Panc1 (cell line): ENCODE measurements around the gene ERICH6B. TPM values are rescaled to one million over a fixed set of nuclear protein-coding genes. Genes with fewer than 3 reads are reported as not detected.

Experiments used
- ATAC-seq: fragments of 200-7000 bp; cut with Tn5 transposase; 2 replicates; pipeline ENCODE4 v1.9.1; 2020; ENCODE audit warnings: mild to moderate bottlenecking, moderate library complexity
- BruUV-seq: library from RNA; stranded (reverse); fragments of 400-500 nt; replicated peaks from 2 replicates; lab custom pipeline; 2021; lab: Mats Ljungman, UMichigan
- CTCF ChIA-PET: fragments of 300-600 bp; sonication (Branson Sonifier 250); formaldehyde crosslinking; loops from one replicate; lab custom pipeline; 2022; ENCODE audit warnings: antibody characterized with exemption; lab: Charles Lee
- POLR2A ChIA-PET: fragments of 300-600 bp; sonication (Branson Sonifier 250); formaldehyde crosslinking; loops from one replicate; lab custom pipeline; 2022; ENCODE audit warnings: antibody characterized with exemption; lab: Charles Lee
- DNase-seq: peaks from one replicate; pipeline ENCODE4 v3.0.0-alpha.2; 2010; ENCODE audit warnings: low read depth, low spot score
- H3K27ac ChIP-seq: 2 replicates; pipeline ENCODE4 v1.5.1; 2011; ENCODE audit warnings: mild to moderate bottlenecking, low read length, inconsistent platforms
- H3K27me3 ChIP-seq: fragments of 200-500 bp; sonication (Bioruptor generic); 2 replicates; pipeline ENCODE4 v1.6.0; 2014; ENCODE audit warnings: low read length, inconsistent platforms; ENCODE audit not compliant: control insufficient read depth, insufficient read depth
- H3K36me3 ChIP-seq: fragments of 200-500 bp; sonication (Bioruptor generic); 2 replicates; pipeline ENCODE4 v1.5.1; 2014; ENCODE audit warnings: inconsistent platforms, mild to moderate bottlenecking, low read length, moderate library complexity; ENCODE audit not compliant: control insufficient read depth, insufficient read depth
- H3K4me1 ChIP-seq: 2 replicates; pipeline ENCODE4 v1.5.1; 2011; ENCODE audit warnings: inconsistent platforms, mild to moderate bottlenecking, low read length, moderate library complexity; ENCODE audit not compliant: control insufficient read depth, insufficient read depth
- H3K4me3 ChIP-seq, 2 experiments: 2 replicates each; pipeline ENCODE4 v1.5.1; 2011 to 2012; ENCODE audit warnings: low read depth in 2 of 2, low read length in 2 of 2, mild to moderate bottlenecking in 2 of 2, inconsistent platforms in 1 of 2, moderate library complexity in 1 of 2
- H3K9me3 ChIP-seq: fragments of 200-500 bp; sonication (Bioruptor generic); 2 replicates; pipeline ENCODE4 v1.5.1; 2014; ENCODE audit warnings: low read depth, mild to moderate bottlenecking, inconsistent platforms, low read length, moderate library complexity; ENCODE audit not compliant: control insufficient read depth, insufficient read depth
- POLR2AphosphoS5 ChIP-seq: IDR thresholded peaks from 2 replicates; pipeline ENCODE4 v1.6.1; 2012; ENCODE audit warnings: mild to moderate bottlenecking, low read depth, low read length, moderate library complexity
- SIN3A ChIP-seq: IDR thresholded peaks from 2 replicates; pipeline ENCODE4 v1.6.1; 2012; ENCODE audit warnings: low read depth, mild to moderate bottlenecking, low read length, moderate library complexity, borderline replicate concordance; ENCODE audit not compliant: insufficient read depth
- TCF7L2 ChIP-seq: IDR thresholded peaks from 2 replicates; pipeline ENCODE4 v1.6.1; 2011; ENCODE audit warnings: mild to moderate bottlenecking, low read depth, low read length, inconsistent platforms
- in situ Hi-C: cut with HindIII; loops from 2 replicates; pipeline ENCODE4 v1.10.0; 2016; ENCODE audit warnings: low sequenced_read_pairs, low pct_unique_long_range_greater_than_20kb
- intact Hi-C: fragments of 100-400 bp; cut with micrococcal nuclease; formaldehyde crosslinking; loops from one replicate; pipeline ENCODE4 v1.10.0; 2022; ENCODE audit not compliant: unreplicated experiment
- total RNA-seq: library from RNA; stranded (reverse); gene quantifications from one replicate; pipeline ENCODE4 v1.2.1, GENCODE V29; 2021; ENCODE audit not compliant: unreplicated experiment
- TF ChIP-seq, protein P1 (sequence below), 2 experiments: IDR thresholded peaks; 2 replicates each; pipeline ENCODE4 v1.6.1; 2011 to 2012; ENCODE audit warnings: low read depth in 2 of 2, control low read depth in 1 of 2, low read length in 1 of 2, mild to moderate bottlenecking in 1 of 2, moderate library complexity in 1 of 2; ENCODE audit not compliant: insufficient read depth in 1 of 2
- TF ChIP-seq, protein P2 (sequence below): fragments of 450-650 bp; IDR thresholded peaks from 2 replicates; pipeline ENCODE4 v1.5.1; 2017; ENCODE audit warnings: mild to moderate bottlenecking

ERICH6B gene
- total RNA-seq, 1 experiment from 2014 or later = not detected

DNA sequence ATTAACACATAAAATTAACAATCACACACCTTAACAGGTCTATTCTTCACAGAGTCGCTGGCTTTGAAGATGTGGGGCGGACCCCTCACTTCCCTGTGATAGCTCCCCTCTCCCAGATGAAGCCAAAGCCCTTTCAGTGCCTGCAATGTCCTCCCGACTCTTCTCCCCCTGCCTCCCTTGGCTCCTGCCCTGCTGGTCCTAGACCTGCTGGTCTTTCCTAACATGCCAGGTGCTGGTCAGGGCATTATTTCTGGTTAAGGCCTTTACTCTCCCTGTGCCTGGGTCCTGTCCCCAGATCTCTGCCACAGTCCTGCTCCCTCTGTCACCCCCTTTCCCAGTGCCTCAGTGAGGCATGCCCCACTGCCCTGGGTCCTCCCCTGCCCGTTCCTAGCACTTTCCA lies 12.2 kb downstream of the ERICH6B start:
- DNase-seq (no peak), ATAC-seq (no peak)
- no peak for TF ChIP-seq TCF7L2
- no peak for TF ChIP-seq POLR2AphosphoS5
- TF ChIP-seq, protein P1, sequence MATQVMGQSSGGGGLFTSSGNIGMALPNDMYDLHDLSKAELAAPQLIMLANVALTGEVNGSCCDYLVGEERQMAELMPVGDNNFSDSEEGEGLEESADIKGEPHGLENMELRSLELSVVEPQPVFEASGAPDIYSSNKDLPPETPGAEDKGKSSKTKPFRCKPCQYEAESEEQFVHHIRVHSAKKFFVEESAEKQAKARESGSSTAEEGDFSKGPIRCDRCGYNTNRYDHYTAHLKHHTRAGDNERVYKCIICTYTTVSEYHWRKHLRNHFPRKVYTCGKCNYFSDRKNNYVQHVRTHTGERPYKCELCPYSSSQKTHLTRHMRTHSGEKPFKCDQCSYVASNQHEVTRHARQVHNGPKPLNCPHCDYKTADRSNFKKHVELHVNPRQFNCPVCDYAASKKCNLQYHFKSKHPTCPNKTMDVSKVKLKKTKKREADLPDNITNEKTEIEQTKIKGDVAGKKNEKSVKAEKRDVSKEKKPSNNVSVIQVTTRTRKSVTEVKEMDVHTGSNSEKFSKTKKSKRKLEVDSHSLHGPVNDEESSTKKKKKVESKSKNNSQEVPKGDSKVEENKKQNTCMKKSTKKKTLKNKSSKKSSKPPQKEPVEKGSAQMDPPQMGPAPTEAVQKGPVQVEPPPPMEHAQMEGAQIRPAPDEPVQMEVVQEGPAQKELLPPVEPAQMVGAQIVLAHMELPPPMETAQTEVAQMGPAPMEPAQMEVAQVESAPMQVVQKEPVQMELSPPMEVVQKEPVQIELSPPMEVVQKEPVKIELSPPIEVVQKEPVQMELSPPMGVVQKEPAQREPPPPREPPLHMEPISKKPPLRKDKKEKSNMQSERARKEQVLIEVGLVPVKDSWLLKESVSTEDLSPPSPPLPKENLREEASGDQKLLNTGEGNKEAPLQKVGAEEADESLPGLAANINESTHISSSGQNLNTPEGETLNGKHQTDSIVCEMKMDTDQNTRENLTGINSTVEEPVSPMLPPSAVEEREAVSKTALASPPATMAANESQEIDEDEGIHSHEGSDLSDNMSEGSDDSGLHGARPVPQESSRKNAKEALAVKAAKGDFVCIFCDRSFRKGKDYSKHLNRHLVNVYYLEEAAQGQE (IDR thresholded peaks at IDR 0.05; ENCODE audit: insufficient read depth in 1 of 2, low read depth in 2 of 2, low read length in 1 of 2) = no peak
- TF ChIP-seq, protein P2, sequence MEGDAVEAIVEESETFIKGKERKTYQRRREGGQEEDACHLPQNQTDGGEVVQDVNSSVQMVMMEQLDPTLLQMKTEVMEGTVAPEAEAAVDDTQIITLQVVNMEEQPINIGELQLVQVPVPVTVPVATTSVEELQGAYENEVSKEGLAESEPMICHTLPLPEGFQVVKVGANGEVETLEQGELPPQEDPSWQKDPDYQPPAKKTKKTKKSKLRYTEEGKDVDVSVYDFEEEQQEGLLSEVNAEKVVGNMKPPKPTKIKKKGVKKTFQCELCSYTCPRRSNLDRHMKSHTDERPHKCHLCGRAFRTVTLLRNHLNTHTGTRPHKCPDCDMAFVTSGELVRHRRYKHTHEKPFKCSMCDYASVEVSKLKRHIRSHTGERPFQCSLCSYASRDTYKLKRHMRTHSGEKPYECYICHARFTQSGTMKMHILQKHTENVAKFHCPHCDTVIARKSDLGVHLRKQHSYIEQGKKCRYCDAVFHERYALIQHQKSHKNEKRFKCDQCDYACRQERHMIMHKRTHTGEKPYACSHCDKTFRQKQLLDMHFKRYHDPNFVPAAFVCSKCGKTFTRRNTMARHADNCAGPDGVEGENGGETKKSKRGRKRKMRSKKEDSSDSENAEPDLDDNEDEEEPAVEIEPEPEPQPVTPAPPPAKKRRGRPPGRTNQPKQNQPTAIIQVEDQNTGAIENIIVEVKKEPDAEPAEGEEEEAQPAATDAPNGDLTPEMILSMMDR = no peak
- TF ChIP-seq SIN3A = no peak
- Histone ChIP-seq H3K4me1 (no peaks in the 10 kb centered on the region), H3K9me3 (no peaks in the 10 kb centered on the region), H3K27ac (no peak overlapping the region), H3K27me3 (no peaks in the 10 kb centered on the region), H3K4me3 (no peak overlapping the region), H3K36me3 (no peaks in the 10 kb centered on the region)
- POLR2A ChIA-PET = no interaction called here
- CTCF ChIA-PET = no interaction called here
- in situ Hi-C loops = no loop called here
- intact Hi-C loops = no loop called here
- no TSS peak for BruUV-seq

DNA sequence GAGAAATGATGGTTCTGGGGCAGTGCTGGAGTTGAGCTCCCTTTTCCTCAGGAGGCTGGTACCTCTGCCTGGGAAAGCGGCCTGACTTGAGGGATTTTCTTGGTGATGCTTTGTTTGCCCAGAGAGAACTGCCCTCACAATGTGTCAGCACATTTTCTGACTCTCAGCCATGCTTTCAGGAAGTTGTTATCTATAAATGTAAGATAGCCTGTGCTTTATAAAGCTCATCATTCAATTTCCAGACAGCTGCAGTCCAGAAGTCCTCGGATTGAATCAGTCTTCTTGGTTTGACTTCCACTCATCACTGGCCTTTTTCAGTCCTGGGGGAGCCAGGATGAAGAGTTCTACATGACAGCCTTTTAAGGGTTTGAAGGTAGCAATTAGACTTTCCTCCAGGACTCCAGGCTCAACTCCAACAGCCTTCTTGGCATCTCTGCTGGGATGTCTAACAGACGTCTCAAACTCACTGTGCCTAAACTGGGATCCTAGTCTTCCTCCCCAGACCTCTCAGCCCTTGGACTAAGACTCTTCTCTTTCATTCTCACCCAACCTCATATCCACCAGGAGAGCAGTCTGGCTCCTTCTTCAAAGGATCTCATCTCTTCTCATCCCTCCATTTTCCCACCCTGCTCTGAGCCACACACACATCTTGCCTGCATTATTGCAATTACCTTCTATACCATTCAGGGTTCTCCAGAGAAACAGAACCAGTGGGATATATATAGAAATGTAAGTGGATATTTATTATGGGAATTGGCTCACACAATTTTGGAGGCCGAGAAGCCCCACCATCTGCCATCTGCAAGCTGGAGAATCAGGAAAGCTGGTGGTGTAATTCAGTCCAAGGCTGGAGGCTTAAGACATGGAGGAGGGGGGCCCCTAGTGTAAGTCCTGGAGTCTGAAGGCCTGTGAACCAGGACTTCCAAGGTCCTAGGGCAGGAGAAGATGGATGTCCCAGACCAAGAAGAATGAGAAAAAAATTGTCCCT lies 13.1 kb downstream of the ERICH6B start:
- in situ Hi-C loops = no loop called here

More for the DNA sequence above, 13.1 kb downstream of the ERICH6B start:
- Histone ChIP-seq H3K27me3 (no peaks in the 10 kb centered on the region), H3K36me3 (no peaks in the 10 kb centered on the region), H3K4me1 (no peaks in the 10 kb centered on the region), H3K9me3 (no peaks in the 10 kb centered on the region), H3K4me3 (no peak overlapping the region), H3K27ac (no peak overlapping the region)
- intact Hi-C loops = no loop called here
- TF ChIP-seq, protein P1 (IDR thresholded peaks at IDR 0.05; ENCODE audit: insufficient read depth in 1 of 2, low read depth in 2 of 2, low read length in 1 of 2) = no peak
- TF ChIP-seq POLR2AphosphoS5 (no peak), SIN3A (no peak), TCF7L2 (no peak)
- TF ChIP-seq, protein P2 = no peak
- POLR2A ChIA-PET = no interaction called here
- ATAC-seq = no peak
- DNase-seq = no peak
- no TSS peak for BruUV-seq
- CTCF ChIA-PET = no interaction called here
